ENCODE data around the gene SLC35F1. TPM values are rescaled to one million over a fixed set of nuclear protein-coding genes. Genes with fewer than 3 reads are reported as not detected.

SLC35F1 gene
- total RNA-seq, 1 donor from 2014 or later: 0.30 TPM

- DNase-seq (no peak), ATAC-seq (no peak)
- no peak for TF ChIP-seq CTCF (IDR thresholded peaks at IDR 0.05)
- no peaks in the 10 kb centered on the region for H3K9me3 ChIP-seq
- H3K27ac ChIP-seq: no peak overlapping the region
- no peaks in the 10 kb centered on the region for H3K4me1 ChIP-seq
- H3K36me3 ChIP-seq: no peaks in the 10 kb centered on the region
- H3K4me3 ChIP-seq: no peak overlapping the region
- intact Hi-C loops (cut with DNase I): no loop called here
- no peaks in the 10 kb centered on the region for H3K27me3 ChIP-seq (ENCODE audit: low read depth)
Measured at GRCh38 chr6:117890172-117890571, 16.9 kb upstream of the SLC35F1 start.

- Histone ChIP-seq H3K4me1 (peaks cover 16% of the 10 kb centered on the region), H3K36me3 (no peaks in the 10 kb centered on the region), H3K27ac (no peak overlapping the region), H3K4me3 (peak overlapping the region; percentile 58), H3K27me3 (ENCODE audit: low read depth) (peaks cover 58% of the 10 kb centered on the region), H3K9me3 (no peaks in the 10 kb centered on the region)
- no peak for TF ChIP-seq CTCF (IDR thresholded peaks at IDR 0.05)
- ATAC-seq (peak in 1 of 2 donors; percentile 52), DNase-seq (no peak)
- intact Hi-C loops (cut with DNase I): no loop called here
Measured at GRCh38 chr6:117906507-117906957, 532 bp upstream of the SLC35F1 start.

- Histone ChIP-seq H3K27ac (no peak overlapping the region), H3K36me3 (no peaks in the 10 kb centered on the region), H3K27me3 (ENCODE audit: low read depth) (peaks cover 58% of the 10 kb centered on the region), H3K4me3 (peak overlapping the region; percentile 58), H3K4me1 (peaks cover 16% of the 10 kb centered on the region), H3K9me3 (no peaks in the 10 kb centered on the region)
- ATAC-seq (peak; percentile 61 to 67), DNase-seq (peak; percentile 36)
- TF ChIP-seq CTCF (IDR thresholded peaks at IDR 0.05): no peak
- intact Hi-C loops (cut with DNase I): no loop called here
Measured at GRCh38 chr6:117907601-117908245, 659 bp downstream of the SLC35F1 start.

- no peak for TF ChIP-seq CTCF (IDR thresholded peaks at IDR 0.05)
- intact Hi-C loops (cut with DNase I): no loop called here
- no peaks in the 10 kb centered on the region for H3K36me3 ChIP-seq
- no peaks in the 10 kb centered on the region for H3K9me3 ChIP-seq
- H3K4me3 ChIP-seq: peak overlapping the region; percentile 58
- peaks cover 58% of the 10 kb centered on the region for H3K27me3 ChIP-seq (ENCODE audit: low read depth)
- ATAC-seq (peak; percentile 25 to 42), DNase-seq (no peak)
- H3K27ac ChIP-seq: no peak overlapping the region
- peaks cover 16% of the 10 kb centered on the region for H3K4me1 ChIP-seq
Measured at GRCh38 chr6:117908246-117909068, 1.4 kb downstream of the SLC35F1 start.

GRCh38 chr6:117909638-117910037, 2.6 kb downstream of the SLC35F1 start:
- no peak for DNase-seq
- TF ChIP-seq CTCF (IDR thresholded peaks at IDR 0.05): no peak
- Histone ChIP-seq H3K4me1 (peaks cover 16% of the 10 kb centered on the region), H3K4me3 (no peak overlapping the region), H3K36me3 (no peaks in the 10 kb centered on the region), H3K27me3 (ENCODE audit: low read depth) (peaks cover 56% of the 10 kb centered on the region), H3K27ac (no peak overlapping the region), H3K9me3 (no peaks in the 10 kb centered on the region)
- no peak for ATAC-seq
- intact Hi-C loops (cut with DNase I): no loop called here

Data from lower lobe of right lung (tissue), 2 donors.